SK-N-SH (cell line): ENCODE results near the gene RAB23. TPM values are rescaled to one million over a fixed set of nuclear protein-coding genes. Genes with fewer than 3 reads are reported as not detected.

Experiments used
- CTCF ChIA-PET: fragments of 300-600, 350-600 bp; formaldehyde crosslinking; extraction: SDS; loops from one replicate; lab custom pipeline; 2021; lab: Yijun Ruan, JAX
- POLR2A ChIA-PET: fragments of 350-600 bp; sonication (Branson Sonifier 250); formaldehyde crosslinking; extraction: SDS; loops from one replicate; lab custom pipeline; 2020; ENCODE audit warnings: antibody characterized with exemption, inconsistent platforms; lab: Yijun Ruan, JAX
- DNase-seq: peaks from one replicate; pipeline ENCODE4 v3.0.0; 2012
- H2AFZ ChIP-seq: fragments of 200-600 bp; sonication (generic); 2 replicates; pipeline ENCODE4 v1.8.1; 2016; ENCODE audit warnings: antibody characterized with exemption, mild to moderate bottlenecking, low read depth
- H3F3A ChIP-seq: fragments of 200-600 bp; sonication (generic); replicated peaks from 2 replicates; pipeline ENCODE3; 2016; ENCODE audit warnings: antibody characterized with exemption, mild to moderate bottlenecking; ENCODE audit not compliant: insufficient read depth
- H3K27ac ChIP-seq, 2 experiments: fragments of 200-500 bp in 1 of 2; fragments of 200-600 bp in 1 of 2; sonication (Bioruptor generic) in 1 of 2; sonication (generic), shearing (Covaris generic) in 1 of 2; 2 replicates each; pipeline versions ENCODE4 v1.5.1 to v1.6.1; 2014 to 2016; ENCODE audit warnings: low read depth in 2 of 2, inconsistent platforms in 1 of 2, low read length in 1 of 2, mild to moderate bottlenecking in 1 of 2, mixed read lengths in 1 of 2
- H3K27me3 ChIP-seq: fragments of 200-600 bp; sonication (generic), shearing (Covaris generic); 2 replicates; pipeline ENCODE4 v1.6.1; 2016; ENCODE audit warnings: mixed run types; ENCODE audit not compliant: insufficient read depth
- H3K36me3 ChIP-seq, 2 experiments: fragments of 200-500 bp in 1 of 2; fragments of 200-600 bp in 1 of 2; sonication (Bioruptor generic) in 1 of 2; sonication (generic) in 1 of 2; replicated peaks in 1 of 2; 2 replicates each; pipeline versions ENCODE3 to v1.5.1; 2014 to 2016; ENCODE audit warnings: low read length in 1 of 2, mild to moderate bottlenecking in 1 of 2; ENCODE audit not compliant: insufficient read depth in 2 of 2, control insufficient read depth in 1 of 2
- H3K4me1 ChIP-seq, 2 experiments: fragments of 200-500 bp in 1 of 2; fragments of 200-600 bp in 1 of 2; sonication (Bioruptor generic) in 1 of 2; sonication (generic), shearing (Covaris generic) in 1 of 2; 2 replicates each; pipeline versions ENCODE4 v1.5.1 to v1.6.1; 2014 to 2016; ENCODE audit warnings: low read depth in 1 of 2, low read length in 1 of 2, mixed run types in 1 of 2; ENCODE audit not compliant: insufficient read depth in 2 of 2, control insufficient read depth in 1 of 2
- H3K4me2 ChIP-seq: fragments of 200-600 bp; sonication (generic), shearing (Covaris generic); 2 replicates; pipeline ENCODE4 v1.6.1; 2017; ENCODE audit warnings: mixed run types
- H3K4me3 ChIP-seq, 2 experiments: fragments of 200-500 bp in 1 of 2; fragments of 200-600 bp in 1 of 2; sonication (Bioruptor generic) in 1 of 2; sonication (generic), shearing (Covaris generic) in 1 of 2; 2 replicates each; pipeline versions ENCODE4 v1.5.1 to v1.8.1; 2014 to 2016; ENCODE audit warnings: low read depth in 2 of 2, inconsistent platforms in 1 of 2, low read length in 1 of 2, mild to moderate bottlenecking in 1 of 2, mixed read lengths in 1 of 2, moderate library complexity in 1 of 2
- H3K79me2 ChIP-seq: fragments of 200-600 bp; sonication (generic); 2 replicates; pipeline ENCODE4 v1.8.1; 2017; ENCODE audit warnings: mild to moderate bottlenecking; ENCODE audit not compliant: insufficient read depth
- H3K9ac ChIP-seq: fragments of 200-600 bp; sonication (generic); 2 replicates; pipeline ENCODE4 v1.6.1; 2017; ENCODE audit warnings: mixed run types
- H3K9me2 ChIP-seq: fragments of 200-600 bp; sonication (generic); 2 replicates; pipeline ENCODE4 v1.6.1; 2017; ENCODE audit warnings: mixed run types
- H3K9me3 ChIP-seq: fragments of 200-600 bp; sonication (generic); 2 replicates; pipeline ENCODE4 v1.6.1; 2017; ENCODE audit warnings: mixed run types, mild to moderate bottlenecking, moderate library complexity
- H4K20me1 ChIP-seq: fragments of 200-600 bp; sonication (generic); 2 replicates; pipeline ENCODE4 v1.6.1; 2017; ENCODE audit warnings: mild to moderate bottlenecking, mixed run types; ENCODE audit not compliant: insufficient read depth
- JUND ChIP-seq: IDR thresholded peaks from 2 replicates; pipeline ENCODE4 v1.4.0; 2012
- MEF2A ChIP-seq: IDR thresholded peaks from 2 replicates; pipeline ENCODE4 v1.4.0; 2012; ENCODE audit warnings: low read depth, borderline replicate concordance
- MXI1 ChIP-seq: IDR thresholded peaks from 2 replicates; pipeline ENCODE4 v1.6.1; 2012; ENCODE audit warnings: mild to moderate bottlenecking, low read depth, low read length, improper control_type of control experiment
- NRF1 ChIP-seq: IDR thresholded peaks from 2 replicates; pipeline ENCODE4 v1.6.1; 2012; ENCODE audit warnings: low read depth, mild to moderate bottlenecking, low read length
- RFX5 ChIP-seq: IDR thresholded peaks from 2 replicates; pipeline ENCODE4 v1.6.1; 2012; ENCODE audit warnings: mild to moderate bottlenecking, improper control_type of control experiment, low read length
- TAF1 ChIP-seq: IDR thresholded peaks from 2 replicates; pipeline ENCODE4 v1.6.1; 2012; ENCODE audit warnings: low read depth, mild to moderate bottlenecking, low read length, moderate library complexity, borderline replicate concordance
- TCF12 ChIP-seq: IDR thresholded peaks from 2 replicates; pipeline ENCODE4 v1.4.0; 2012
- WGBS: methylation state at CpG from one replicate; pipeline ENCODE4 v1.1.6; 2017; ENCODE audit warnings: low lambda C conversion rate; 5-methylcytosine and 5-hydroxymethylcytosine counted together
- polyA plus RNA-seq, 3 experiments: library from polyadenylated mRNA; depleted of rRNA; stranded (reverse); fragments of >200 nt; gene quantifications; 2 replicates each; pipeline ENCODE4 v1.2.3, GENCODE V29; 2012
- TF ChIP-seq, protein P1 (sequence below): IDR thresholded peaks from 2 replicates; pipeline ENCODE4 v1.6.1; 2012; ENCODE audit warnings: mild to moderate bottlenecking, low read depth, low read length, moderate library complexity
- TF ChIP-seq, protein P2 (sequence below): IDR thresholded peaks from 2 replicates; pipeline ENCODE4; 2012

The RAB23 gene
- polyA plus RNA-seq, 1 of the 3 experiments (the other 2 are of a cell fraction): 6.6 TPM

DNA sequence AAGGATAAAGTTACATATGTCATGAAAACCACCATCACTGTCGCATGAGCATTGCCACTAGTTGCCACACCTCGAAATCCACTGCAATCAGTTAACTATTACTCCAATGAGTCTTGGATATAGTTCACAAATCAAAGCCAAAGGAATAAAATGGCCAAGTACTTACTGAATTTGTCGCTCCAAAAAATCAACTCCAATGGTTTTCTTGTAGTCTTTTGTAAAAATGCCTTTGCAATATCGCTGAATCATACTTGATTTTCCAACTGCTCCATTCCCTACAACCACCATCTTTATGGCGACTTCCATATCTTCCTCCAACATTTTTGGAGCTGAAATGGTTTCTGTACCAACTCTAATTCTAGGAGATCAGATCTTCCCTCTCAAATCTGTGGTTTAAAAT is 12.0 kb downstream of the RAB23 start:
- no peak for DNase-seq
- H3K27me3 ChIP-seq: no peaks in the 10 kb centered on the region
- H3K4me2 ChIP-seq: no peak overlapping the region
- H3K9me2 ChIP-seq: no peaks in the 10 kb centered on the region
- H3K27ac ChIP-seq: no peak overlapping the region
- POLR2A ChIA-PET: no interaction called here
- H3K36me3 ChIP-seq: peaks cover 7 to 22% of the 10 kb centered on the region in 2 experiments
- no peak overlapping the region for H3K4me3 ChIP-seq
- H3F3A ChIP-seq: peaks cover 20% of the 10 kb centered on the region
- no peaks in the 10 kb centered on the region for H4K20me1 ChIP-seq
- TF ChIP-seq MXI1 (no peak), TCF12 (no peak), NRF1 (no peak), MEF2A (no peak), JUND (no peak), RFX5 (no peak)
- H2AFZ ChIP-seq: no peak overlapping the region
- no peak overlapping the region for H3K9ac ChIP-seq
- 94% methylated on average over 5 of the region's 5 CpGs for WGBS
- CTCF ChIA-PET: no interaction called here
- H3K9me3 ChIP-seq: no peaks in the 10 kb centered on the region
- H3K79me2 ChIP-seq: peaks cover 93% of the 10 kb centered on the region
- peaks cover 0 to 4% of the 10 kb centered on the region in 2 experiments; a peak in 1 of 4 replicates for H3K4me1 ChIP-seq

DNA sequence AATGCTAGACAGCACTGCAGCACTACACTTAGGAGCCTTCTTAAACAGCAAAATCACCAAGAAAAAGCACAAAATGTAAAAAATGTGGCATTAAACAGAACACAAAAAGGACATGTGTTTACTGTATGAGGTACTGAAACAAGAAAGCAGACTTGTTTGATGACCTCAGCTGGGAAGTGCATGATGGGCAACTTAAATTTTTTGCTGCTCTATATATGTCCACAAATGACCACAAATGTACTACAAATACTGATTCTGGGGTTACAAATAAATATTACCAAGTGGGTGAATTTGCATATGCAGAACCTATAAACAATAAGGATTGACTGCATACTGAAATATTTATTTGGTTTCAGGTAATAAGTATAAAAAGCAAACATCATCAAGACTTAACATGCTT is 13.1 kb downstream of the RAB23 start:
- Histone ChIP-seq H3K9me2 (no peaks in the 10 kb centered on the region), H3K9me3 (no peaks in the 10 kb centered on the region), H3K4me1 (peaks cover 0 to 4% of the 10 kb centered on the region in 2 experiments; a peak in 1 of 4 replicates), H3K27me3 (no peaks in the 10 kb centered on the region), H3K27ac (no peak overlapping the region), H3K79me2 (peaks cover 90% of the 10 kb centered on the region), H2AFZ (no peak overlapping the region), H3K9ac (no peak overlapping the region), H3K4me3 (no peak overlapping the region), H4K20me1 (no peaks in the 10 kb centered on the region), H3K36me3 (peaks cover 7 to 26% of the 10 kb centered on the region in 2 experiments), H3K4me2 (no peak overlapping the region), H3F3A (peaks cover 20% of the 10 kb centered on the region)
- CTCF ChIA-PET: interaction anchor here (1.0 kb wide), 1 partner anchor 13 kb away, joined by 3 read pairs; the partner anchor contains the start of gene RAB23
- POLR2A ChIA-PET: no interaction called here
- no peak for DNase-seq
- TF ChIP-seq TAF1: no peak
- TF ChIP-seq, protein P1, sequence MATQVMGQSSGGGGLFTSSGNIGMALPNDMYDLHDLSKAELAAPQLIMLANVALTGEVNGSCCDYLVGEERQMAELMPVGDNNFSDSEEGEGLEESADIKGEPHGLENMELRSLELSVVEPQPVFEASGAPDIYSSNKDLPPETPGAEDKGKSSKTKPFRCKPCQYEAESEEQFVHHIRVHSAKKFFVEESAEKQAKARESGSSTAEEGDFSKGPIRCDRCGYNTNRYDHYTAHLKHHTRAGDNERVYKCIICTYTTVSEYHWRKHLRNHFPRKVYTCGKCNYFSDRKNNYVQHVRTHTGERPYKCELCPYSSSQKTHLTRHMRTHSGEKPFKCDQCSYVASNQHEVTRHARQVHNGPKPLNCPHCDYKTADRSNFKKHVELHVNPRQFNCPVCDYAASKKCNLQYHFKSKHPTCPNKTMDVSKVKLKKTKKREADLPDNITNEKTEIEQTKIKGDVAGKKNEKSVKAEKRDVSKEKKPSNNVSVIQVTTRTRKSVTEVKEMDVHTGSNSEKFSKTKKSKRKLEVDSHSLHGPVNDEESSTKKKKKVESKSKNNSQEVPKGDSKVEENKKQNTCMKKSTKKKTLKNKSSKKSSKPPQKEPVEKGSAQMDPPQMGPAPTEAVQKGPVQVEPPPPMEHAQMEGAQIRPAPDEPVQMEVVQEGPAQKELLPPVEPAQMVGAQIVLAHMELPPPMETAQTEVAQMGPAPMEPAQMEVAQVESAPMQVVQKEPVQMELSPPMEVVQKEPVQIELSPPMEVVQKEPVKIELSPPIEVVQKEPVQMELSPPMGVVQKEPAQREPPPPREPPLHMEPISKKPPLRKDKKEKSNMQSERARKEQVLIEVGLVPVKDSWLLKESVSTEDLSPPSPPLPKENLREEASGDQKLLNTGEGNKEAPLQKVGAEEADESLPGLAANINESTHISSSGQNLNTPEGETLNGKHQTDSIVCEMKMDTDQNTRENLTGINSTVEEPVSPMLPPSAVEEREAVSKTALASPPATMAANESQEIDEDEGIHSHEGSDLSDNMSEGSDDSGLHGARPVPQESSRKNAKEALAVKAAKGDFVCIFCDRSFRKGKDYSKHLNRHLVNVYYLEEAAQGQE: no peak
- TF ChIP-seq, protein P2, sequence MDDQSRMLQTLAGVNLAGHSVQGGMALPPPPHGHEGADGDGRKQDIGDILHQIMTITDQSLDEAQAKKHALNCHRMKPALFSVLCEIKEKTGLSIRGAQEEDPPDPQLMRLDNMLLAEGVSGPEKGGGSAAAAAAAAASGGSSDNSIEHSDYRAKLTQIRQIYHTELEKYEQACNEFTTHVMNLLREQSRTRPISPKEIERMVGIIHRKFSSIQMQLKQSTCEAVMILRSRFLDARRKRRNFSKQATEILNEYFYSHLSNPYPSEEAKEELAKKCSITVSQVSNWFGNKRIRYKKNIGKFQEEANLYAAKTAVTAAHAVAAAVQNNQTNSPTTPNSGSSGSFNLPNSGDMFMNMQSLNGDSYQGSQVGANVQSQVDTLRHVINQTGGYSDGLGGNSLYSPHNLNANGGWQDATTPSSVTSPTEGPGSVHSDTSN: no peak
